ENCODE data around the gene UBE2M.

GRCh38 chr19:58572818-58573657 lies 14.6 kb upstream of the UBE2M start, which contains the start of gene MZF1:
- TF ChIP-seq CTCF (conservative IDR thresholded peaks at IDR 0.05; ENCODE audit: low read depth, low read length), result peak; percentile 26; the same call in 1 of the 2 replicates
- no peak for TF ChIP-seq EZH2 (IDR thresholded peaks at IDR 0.05; ENCODE audit: borderline replicate concordance, low read depth, low read length, poor library complexity, severe bottlenecking)
